ENCODE measurements around the gene TRABD2A.

TRABD2A gene

DNA sequence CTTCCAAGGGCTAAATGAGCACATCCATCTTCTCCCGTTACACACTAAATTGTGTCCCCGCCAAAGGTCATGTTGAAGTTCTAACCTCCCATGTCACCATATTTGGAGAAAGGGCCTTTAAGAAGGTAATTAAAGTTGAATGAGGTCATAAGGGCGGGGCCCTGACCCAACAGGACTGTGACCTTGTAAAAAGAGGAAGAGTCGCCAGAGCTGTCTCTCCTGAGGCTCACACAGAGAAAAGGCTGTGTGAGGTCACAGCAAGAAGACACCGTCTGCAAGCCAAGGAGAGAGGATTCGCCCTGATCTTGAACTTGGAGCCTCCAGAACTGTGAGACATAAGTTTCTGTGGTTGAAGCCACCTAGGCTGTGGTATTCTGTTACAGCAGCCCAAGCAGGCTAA, 24.1 kb downstream of the TRABD2A start:
- H3K4me3 ChIP-seq (ENCODE audit: low read depth, low read length): no peak overlapping the region
- TF ChIP-seq, protein P1, sequence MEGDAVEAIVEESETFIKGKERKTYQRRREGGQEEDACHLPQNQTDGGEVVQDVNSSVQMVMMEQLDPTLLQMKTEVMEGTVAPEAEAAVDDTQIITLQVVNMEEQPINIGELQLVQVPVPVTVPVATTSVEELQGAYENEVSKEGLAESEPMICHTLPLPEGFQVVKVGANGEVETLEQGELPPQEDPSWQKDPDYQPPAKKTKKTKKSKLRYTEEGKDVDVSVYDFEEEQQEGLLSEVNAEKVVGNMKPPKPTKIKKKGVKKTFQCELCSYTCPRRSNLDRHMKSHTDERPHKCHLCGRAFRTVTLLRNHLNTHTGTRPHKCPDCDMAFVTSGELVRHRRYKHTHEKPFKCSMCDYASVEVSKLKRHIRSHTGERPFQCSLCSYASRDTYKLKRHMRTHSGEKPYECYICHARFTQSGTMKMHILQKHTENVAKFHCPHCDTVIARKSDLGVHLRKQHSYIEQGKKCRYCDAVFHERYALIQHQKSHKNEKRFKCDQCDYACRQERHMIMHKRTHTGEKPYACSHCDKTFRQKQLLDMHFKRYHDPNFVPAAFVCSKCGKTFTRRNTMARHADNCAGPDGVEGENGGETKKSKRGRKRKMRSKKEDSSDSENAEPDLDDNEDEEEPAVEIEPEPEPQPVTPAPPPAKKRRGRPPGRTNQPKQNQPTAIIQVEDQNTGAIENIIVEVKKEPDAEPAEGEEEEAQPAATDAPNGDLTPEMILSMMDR (IDR thresholded peaks at IDR 0.05; ENCODE audit: low read depth, low read length): no peak

DNA sequence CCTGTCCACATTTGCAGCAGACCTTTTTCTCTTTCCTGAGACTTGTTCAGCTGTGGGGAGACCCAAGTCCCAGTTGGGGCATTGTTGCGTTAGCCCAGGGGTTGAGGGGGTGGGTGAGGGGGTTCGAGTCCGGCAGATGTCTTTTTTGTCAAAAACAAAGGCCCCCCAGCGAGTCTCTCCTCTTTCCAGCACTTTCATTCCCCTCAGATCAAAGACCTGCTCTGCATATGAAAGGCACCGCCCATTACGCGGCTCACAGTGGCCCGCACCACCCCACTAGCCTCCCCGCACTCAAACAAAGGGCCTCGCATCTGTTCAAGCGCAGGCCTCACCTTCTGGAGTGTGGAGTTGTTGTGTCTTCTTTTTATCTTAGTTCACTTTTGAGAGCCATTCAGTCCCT, 25.2 kb downstream of the TRABD2A start:
- TF ChIP-seq, protein P1 (IDR thresholded peaks at IDR 0.05; ENCODE audit: low read depth, low read length): no peak
- H3K4me3 ChIP-seq (ENCODE audit: low read depth, low read length): no peak overlapping the region

DNA sequence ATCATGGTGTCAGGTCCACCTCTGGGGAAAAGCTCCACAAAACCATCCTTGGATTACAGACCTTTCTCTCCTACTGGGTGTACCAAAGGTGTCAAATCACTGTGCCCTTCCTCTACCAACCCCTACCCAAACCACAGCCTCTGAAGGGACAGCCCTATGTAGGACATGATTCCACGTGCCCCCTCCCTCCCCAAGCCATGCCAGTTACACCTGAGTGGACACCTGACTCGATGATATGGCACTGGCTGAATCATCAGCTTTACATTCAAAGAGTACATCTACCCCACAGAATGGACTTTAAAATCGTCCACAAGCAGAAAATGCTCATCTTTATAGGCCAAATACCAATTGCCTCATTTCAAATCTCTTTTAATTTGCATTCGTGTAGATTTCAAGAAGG, 26.0 kb downstream of the TRABD2A start:
- H3K4me3 ChIP-seq (ENCODE audit: low read depth, low read length): no peak overlapping the region
- TF ChIP-seq, protein P1 (IDR thresholded peaks at IDR 0.05; ENCODE audit: low read depth, low read length): no peak

DNA sequence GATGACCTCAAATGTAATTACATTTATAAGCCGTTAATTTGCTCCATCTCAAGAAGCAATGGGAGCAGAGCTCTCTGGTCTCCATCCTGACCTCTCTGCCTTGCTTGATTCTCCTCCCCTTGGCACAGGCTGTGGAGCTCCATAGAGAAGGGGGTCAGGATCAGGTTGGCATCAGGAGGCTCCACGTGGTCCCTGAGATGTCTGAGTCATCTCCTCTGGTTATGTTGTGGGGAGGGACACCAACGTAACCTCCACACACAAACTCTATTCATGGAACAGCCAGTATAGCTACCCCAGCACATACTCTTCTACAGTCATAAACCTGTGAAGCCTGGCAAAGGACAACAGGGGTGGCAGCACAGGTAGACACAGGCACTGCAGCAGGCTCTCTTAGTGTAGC, 29.0 kb downstream of the TRABD2A start:
- H3K4me3 ChIP-seq (ENCODE audit: low read depth, low read length): no peak overlapping the region
- TF ChIP-seq, protein P1 (IDR thresholded peaks at IDR 0.05; ENCODE audit: low read depth, low read length): no peak

DNA sequence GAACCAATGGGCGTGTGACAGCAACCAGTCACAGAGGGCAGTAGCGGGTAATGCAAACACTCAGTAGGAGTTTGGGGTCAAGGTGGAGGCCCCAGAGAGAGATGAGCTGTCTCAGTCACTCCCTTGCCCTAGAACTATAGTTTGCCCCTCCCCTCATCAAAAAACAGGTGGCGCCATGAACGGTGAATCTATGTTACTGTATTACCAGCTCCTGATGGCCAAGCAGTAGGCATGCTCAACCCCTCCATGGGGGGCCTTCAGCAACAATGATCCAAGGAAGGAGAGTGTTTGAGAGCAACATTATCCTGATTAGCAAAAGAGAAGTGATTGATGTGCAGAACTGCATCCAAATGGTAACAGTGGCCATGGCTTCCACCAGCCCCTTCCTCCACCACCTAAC, 30.4 kb downstream of the TRABD2A start:
- TF ChIP-seq, protein P1 (IDR thresholded peaks at IDR 0.05; ENCODE audit: low read depth, low read length): no peak
- no peak overlapping the region for H3K4me3 ChIP-seq (ENCODE audit: low read depth, low read length)

DNA sequence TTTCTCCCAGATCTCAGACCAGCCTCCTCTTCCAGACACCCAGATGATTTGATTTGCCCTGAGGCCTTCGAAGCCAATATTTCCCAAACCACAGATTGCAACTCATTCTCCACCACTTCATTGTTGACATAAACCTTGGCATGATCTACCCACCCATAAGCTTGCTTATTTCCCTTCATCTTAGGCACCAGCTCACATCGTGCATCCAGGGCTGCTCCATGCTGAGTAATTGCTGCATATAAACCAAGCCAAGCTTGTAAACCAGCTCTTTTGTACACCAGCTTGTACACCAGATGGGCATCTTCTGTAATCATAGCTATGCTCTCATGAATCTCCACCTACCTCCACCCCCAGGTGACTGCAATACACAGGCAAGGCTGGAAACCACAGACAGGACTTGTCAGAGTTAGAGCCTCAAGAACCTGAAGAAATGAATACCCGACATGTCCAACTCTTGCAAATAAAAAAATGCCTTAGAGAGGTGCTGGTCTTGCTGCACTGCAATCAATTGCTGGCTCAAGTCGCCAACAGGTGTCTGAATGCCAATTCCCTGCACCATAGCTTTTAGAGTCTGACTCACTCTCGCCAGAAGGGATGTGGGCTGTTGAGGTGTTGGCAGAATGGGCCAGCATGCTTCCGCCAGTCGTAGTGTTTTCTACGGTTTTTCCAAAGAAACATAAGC, 31.5 kb downstream of the TRABD2A start:
- no peak overlapping the region for H3K4me3 ChIP-seq (ENCODE audit: low read depth, low read length)
- TF ChIP-seq, protein P1 (IDR thresholded peaks at IDR 0.05; ENCODE audit: low read depth, low read length): no peak

DNA sequence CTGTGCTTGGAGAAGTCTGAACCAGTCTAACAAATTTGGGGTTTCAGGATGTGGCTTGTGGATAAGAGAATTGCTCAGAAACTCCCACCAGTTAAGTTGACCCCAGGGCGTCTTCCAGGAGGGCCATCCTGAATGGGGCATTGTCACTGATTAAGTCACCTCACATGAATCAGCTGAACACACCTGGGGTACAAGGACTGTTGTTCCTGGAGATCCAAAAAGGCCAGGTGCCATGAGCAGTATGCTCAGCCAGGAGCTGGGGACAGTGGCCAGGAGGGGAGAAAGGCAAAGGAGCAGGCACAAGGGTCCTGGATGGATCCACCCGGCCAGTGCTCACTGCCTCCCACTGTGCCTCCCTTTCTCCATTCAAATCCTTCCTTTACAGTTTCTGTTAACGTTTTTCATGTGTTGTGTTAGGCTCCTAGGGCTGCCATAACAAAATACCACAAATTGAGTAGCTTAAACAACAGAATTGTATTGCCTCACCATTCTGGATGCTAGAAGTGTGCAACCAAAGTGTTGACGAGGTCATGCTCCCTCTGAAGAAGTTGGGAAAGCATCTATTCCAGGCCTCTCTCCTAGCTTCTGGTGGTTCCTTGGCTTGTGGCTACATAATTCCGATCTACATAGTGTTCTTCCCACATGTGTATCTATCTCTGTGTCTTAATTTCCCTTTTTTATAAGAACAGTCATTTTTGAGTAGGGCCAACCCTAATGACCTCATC, 33.4 kb downstream of the TRABD2A start:
- TF ChIP-seq, protein P1 (IDR thresholded peaks at IDR 0.05; ENCODE audit: low read depth, low read length): no peak

More for the DNA sequence above, 33.4 kb downstream of the TRABD2A start:
- no peak overlapping the region for H3K4me3 ChIP-seq (ENCODE audit: low read depth, low read length)
